ENCODE measurements around the gene OTOP1.

GRCh38 chr4:4259484-4260100 lies 32.9 kb upstream of the OTOP1 start:
- TF ChIP-seq CTCF (IDR thresholded peaks at IDR 0.05; ENCODE audit: low read depth, low read length, missing input control) (no peak), REST (IDR thresholded peaks at IDR 0.05) (peak; percentile 84), RXRA (IDR thresholded peaks at IDR 0.05) (peak; percentile 98 to 99)
